Measurements from ENCODE around the gene SULT4A1. TPM values are rescaled to one million over a fixed set of nuclear protein-coding genes. Genes with fewer than 3 reads are reported as not detected.

The SULT4A1 gene
- total RNA-seq, 2 donors from 2014 or later, result 0.11 TPM; not detected in 1

Other genes with a start within 250 kb of the SULT4A1 start
- under 1 TPM in 1 of 2 donors, not detected in 1; 0.09 TPM for gene EFCAB6, start 50.2 kb downstream of the SULT4A1 start, total RNA-seq
- gene PNPLA5, start 29.5 kb upstream of the SULT4A1 start, total RNA-seq, result not detected
- gene PNPLA3, start 61.3 kb upstream of the SULT4A1 start, total RNA-seq, result under 1 TPM; 0.13 to 0.16 TPM
- 10 to 100 TPM; 31.7 to 57.2 TPM for gene SAMM50, start 92.9 kb upstream of the SULT4A1 start, total RNA-seq
- gene PARVB, start 161.8 kb upstream of the SULT4A1 start, total RNA-seq, result 10 to 100 TPM; 50.2 to 66.1 TPM

Measured in activated T-helper 17 cell treated with anti-CD3 and anti-CD28 coated beads, Interleukin-2, amount 50 U/mL, for 72 hours (primary cell).